Right lobe of liver (tissue), 4 donors: Measurements from ENCODE around the gene CTNNB1.

Experiments
- CTCF ChIP-seq, 4 donors: fragments of 200-600 bp in 3 of 4; fragments of 450-650 bp in 1 of 4; IDR thresholded peaks; one replicate each; pipeline versions ENCODE4 v1.5.1 to v1.8.0; 2016 to 2022; ENCODE audit warnings: antibody characterized with exemption in 4 of 4, mild to moderate bottlenecking in 2 of 4
- POLR2A ChIP-seq: fragments of 450-650 bp; IDR thresholded peaks from one replicate; pipeline ENCODE4 v1.6.1; 2017; ENCODE audit warnings: antibody characterized with exemption, mild to moderate bottlenecking
- donor health status: DM: no; HTN: no; CAD: no.
- donor health status: DM: no; HTN: no; CAD: no.
- donor health status: DM: no; HTN: yes; CAD: no.

DNA sequence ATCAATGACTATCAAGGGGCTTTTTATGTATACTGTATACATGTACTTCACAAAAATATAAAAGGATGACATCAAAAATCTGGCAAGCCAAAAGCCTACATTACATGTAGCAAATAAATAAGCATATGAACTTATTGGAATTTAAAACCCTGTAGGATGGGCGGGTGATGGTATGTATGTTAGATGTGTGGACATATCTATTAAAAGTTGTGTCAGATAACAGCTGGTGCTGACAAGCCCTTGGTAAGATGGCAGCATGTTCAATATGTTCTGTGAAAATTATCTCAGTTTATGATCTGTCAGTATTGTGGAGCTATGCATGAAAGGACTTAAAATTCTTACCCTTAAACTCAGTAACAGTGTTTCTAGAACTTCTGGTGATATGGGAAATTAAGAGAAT lies 20.1 kb downstream of the CTNNB1 start:
- TF ChIP-seq CTCF (IDR thresholded peaks at IDR 0.05) (no peak), POLR2A (no peak)
